Activated T-helper 1 cell treated with anti-CD3 and anti-CD28 coated beads, Interleukin-12 subunit alpha, Interleukin-12 subunit beta, Interleukin-2, Interleukin-4 antibody, amounts not matched to agents 30 ng/mL and 10 ng/mL and 1 ng/mL, durations not matched to agents 14 hours and 24 hours and 36 hours (primary cell): ENCODE results near the gene TAF1B. TPM values are rescaled to one million over a fixed set of nuclear protein-coding genes. Genes with fewer than 3 reads are reported as not detected.

Experiments
- DNase-seq: peaks from one replicate; pipeline ENCODE4 v3.0.0; 2021; ENCODE audit warnings: low spot score
- H3K27ac Mint-ChIP-seq: one replicate; pipeline ENCODE4 v1.8.0; 2021; ENCODE audit warnings: mild to moderate bottlenecking, mixed read lengths
- H3K27me3 Mint-ChIP-seq: one replicate; pipeline ENCODE4 v1.8.0; 2022; ENCODE audit warnings: mild to moderate bottlenecking, moderate library complexity, mixed read lengths; ENCODE audit not compliant: insufficient read depth
- H3K36me3 Mint-ChIP-seq: one replicate; pipeline ENCODE4 v1.8.0; 2021; ENCODE audit warnings: low read depth, mixed read lengths
- H3K4me1 Mint-ChIP-seq: one replicate; pipeline ENCODE4 v1.8.0; 2021; ENCODE audit warnings: low read depth, mixed read lengths
- H3K4me3 Mint-ChIP-seq: one replicate; pipeline ENCODE4 v1.8.0; 2021; ENCODE audit warnings: mild to moderate bottlenecking, moderate library complexity, mixed read lengths
- H3K9me3 Mint-ChIP-seq: one replicate; pipeline ENCODE4 v1.8.0; 2021; ENCODE audit warnings: mixed read lengths
- intact Hi-C: fragments of 100-400 bp; cut with micrococcal nuclease; formaldehyde crosslinking; loops from one replicate; pipeline ENCODE4 v1.15.1; 2024
- total RNA-seq: library from RNA; stranded (reverse); gene quantifications from 2 replicates; pipeline ENCODE4 v1.2.3, GENCODE V29; 2022

The TAF1B gene
- total RNA-seq, 1 donor from 2014 or later: 25.1 TPM

DNA sequence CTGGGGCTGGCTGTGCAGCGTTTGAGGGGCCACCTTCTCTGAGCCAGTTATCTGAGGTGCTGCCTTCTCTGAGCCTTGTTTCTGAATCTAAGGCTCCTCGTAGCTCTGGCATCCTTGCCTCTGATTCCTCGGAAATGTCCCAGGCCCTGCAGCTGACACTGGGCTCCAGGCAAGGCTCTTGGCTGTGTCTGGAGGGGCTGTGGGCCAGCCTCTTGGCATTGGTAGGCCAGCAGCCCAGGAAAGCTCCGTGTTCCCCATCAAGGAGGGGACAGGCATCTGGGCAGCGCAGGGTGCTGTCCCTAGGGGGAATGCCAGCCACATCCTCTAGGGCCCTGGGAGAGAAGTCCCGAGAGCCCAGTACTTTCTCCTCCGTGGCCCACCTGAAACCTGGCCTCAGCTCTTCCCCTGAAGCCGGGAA, 40.7 kb upstream of the TAF1B start:
- H3K27me3 Mint-ChIP-seq: peaks cover 7% of the 10 kb centered on the region
- H3K27ac Mint-ChIP-seq: no peak overlapping the region

GRCh38 chr2:9803023-9803805, 40.1 kb upstream of the TAF1B start:
- Mint-ChIP-seq H3K4me3 (no peak overlapping the region), H3K27ac (no peak overlapping the region), H3K4me1 (peaks cover 31% of the 10 kb centered on the region), H3K27me3 (peaks cover 7% of the 10 kb centered on the region), H3K36me3 (no peaks in the 10 kb centered on the region), H3K9me3 (no peaks in the 10 kb centered on the region)
- DNase-seq: no peak
- intact Hi-C loops: no loop called here

More for the DNA sequence above, 40.7 kb upstream of the TAF1B start:
- Mint-ChIP-seq H3K9me3 (no peaks in the 10 kb centered on the region), H3K4me3 (no peak overlapping the region), H3K36me3 (no peaks in the 10 kb centered on the region), H3K4me1 (peaks cover 37% of the 10 kb centered on the region)
- intact Hi-C loops: no loop called here
- no peak for DNase-seq

DNA sequence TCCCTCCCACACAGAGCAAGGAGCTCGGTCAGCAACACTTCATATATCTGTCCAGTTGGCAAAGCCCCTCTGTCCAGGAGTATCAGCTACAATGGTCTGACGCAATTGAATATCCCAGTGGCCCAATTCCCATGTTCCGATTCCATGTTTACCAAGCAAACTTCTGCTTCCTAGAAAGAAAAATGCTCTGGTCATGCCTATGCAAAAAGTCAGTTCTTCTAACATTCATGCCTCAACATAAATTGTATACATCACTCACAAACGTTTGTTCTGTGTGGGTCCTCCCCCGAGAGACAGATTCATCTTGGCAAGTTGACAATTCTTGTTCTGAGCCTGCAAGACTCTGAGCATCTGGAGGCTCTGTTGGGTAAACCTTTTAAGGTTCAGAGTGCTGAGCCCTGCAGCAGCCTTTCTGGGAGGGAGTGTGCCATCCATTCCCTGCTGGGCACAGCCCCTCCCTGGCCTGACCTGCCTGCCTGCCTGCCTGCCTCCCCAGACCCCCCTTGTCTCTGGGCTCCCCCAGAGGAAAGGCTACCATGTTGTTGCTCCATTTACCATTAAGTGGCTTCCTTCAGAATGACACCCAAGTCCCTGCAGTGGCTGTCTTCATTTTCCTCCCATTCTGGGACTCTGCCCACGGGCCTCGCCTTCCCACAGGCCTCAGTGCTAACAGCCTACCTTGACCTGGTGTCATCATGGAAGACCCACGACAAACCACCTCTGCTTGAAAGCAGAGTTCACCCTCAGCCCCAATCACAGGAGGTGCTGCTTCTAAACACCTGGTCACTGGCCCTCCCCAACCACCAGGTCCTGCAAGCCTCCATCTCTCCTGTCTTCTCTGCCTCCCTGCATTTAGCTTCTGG, 37.6 kb upstream of the TAF1B start:
- no peaks in the 10 kb centered on the region for H3K36me3 Mint-ChIP-seq
- no peaks in the 10 kb centered on the region for H3K9me3 Mint-ChIP-seq
- peaks cover 7% of the 10 kb centered on the region for H3K4me1 Mint-ChIP-seq
- intact Hi-C loops: no loop called here
- no peak overlapping the region for H3K27ac Mint-ChIP-seq
- no peak overlapping the region for H3K4me3 Mint-ChIP-seq
- peaks cover 7% of the 10 kb centered on the region for H3K27me3 Mint-ChIP-seq
- DNase-seq: no peak

DNA sequence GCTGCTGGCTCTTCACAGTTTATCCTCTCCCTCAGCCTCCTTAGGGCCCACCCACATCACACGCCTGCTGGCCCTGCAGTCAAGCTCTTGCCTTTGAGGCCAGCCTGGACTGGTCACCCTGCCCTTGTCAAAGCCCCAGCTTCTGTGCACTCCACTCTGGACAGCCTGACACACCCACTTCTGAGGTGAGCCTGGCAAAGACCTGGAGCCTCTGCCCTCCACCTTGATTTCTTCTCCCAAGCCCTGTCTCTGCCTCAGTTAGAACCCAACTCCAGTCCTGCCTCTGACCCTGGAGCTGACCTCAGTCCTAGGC, 37.0 kb upstream of the TAF1B start:
- Mint-ChIP-seq H3K9me3 (no peaks in the 10 kb centered on the region), H3K27me3 (peaks cover 7% of the 10 kb centered on the region), H3K4me3 (no peak overlapping the region), H3K36me3 (no peaks in the 10 kb centered on the region), H3K4me1 (peaks cover under 1% of the 10 kb centered on the region), H3K27ac (no peak overlapping the region)
- DNase-seq: no peak
- intact Hi-C loops: no loop called here

- H3K36me3 Mint-ChIP-seq: no peaks in the 10 kb centered on the region
- no peaks in the 10 kb centered on the region for H3K9me3 Mint-ChIP-seq
- H3K27me3 Mint-ChIP-seq: peaks cover 7% of the 10 kb centered on the region
- intact Hi-C loops: no loop called here
- no peak overlapping the region for H3K4me3 Mint-ChIP-seq
- no peak for DNase-seq
- no peaks in the 10 kb centered on the region for H3K4me1 Mint-ChIP-seq
- no peak overlapping the region for H3K27ac Mint-ChIP-seq
These were observed 36.6 kb upstream of the TAF1B start for GRCh38 chr2:9806656-9807055.

DNA sequence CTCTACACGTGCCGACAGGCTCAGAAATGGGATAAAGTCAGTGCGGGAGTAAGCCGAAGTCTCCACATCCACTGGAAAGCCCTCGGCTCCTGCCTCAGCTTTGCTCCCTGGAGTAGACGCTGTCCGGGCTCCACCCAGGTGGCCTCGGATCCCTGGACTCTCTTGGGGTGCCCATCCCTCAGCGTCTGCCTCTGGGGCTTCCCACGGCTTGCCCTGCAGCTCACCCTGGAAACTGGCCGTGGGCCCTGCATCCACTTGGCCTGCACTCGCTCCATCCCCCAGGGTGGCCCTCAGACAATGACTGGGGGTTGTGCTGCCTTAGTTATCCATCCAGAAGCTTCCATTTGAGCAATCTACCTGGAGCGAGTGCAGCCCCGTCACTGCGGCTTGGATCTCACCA, 36.2 kb upstream of the TAF1B start:
- H3K27ac Mint-ChIP-seq: no peak overlapping the region
- no peaks in the 10 kb centered on the region for H3K4me1 Mint-ChIP-seq
- H3K36me3 Mint-ChIP-seq: no peaks in the 10 kb centered on the region
- no peak overlapping the region for H3K4me3 Mint-ChIP-seq
- DNase-seq: no peak
- no peaks in the 10 kb centered on the region for H3K9me3 Mint-ChIP-seq
- peaks cover 7% of the 10 kb centered on the region for H3K27me3 Mint-ChIP-seq
- intact Hi-C loops: no loop called here

DNA sequence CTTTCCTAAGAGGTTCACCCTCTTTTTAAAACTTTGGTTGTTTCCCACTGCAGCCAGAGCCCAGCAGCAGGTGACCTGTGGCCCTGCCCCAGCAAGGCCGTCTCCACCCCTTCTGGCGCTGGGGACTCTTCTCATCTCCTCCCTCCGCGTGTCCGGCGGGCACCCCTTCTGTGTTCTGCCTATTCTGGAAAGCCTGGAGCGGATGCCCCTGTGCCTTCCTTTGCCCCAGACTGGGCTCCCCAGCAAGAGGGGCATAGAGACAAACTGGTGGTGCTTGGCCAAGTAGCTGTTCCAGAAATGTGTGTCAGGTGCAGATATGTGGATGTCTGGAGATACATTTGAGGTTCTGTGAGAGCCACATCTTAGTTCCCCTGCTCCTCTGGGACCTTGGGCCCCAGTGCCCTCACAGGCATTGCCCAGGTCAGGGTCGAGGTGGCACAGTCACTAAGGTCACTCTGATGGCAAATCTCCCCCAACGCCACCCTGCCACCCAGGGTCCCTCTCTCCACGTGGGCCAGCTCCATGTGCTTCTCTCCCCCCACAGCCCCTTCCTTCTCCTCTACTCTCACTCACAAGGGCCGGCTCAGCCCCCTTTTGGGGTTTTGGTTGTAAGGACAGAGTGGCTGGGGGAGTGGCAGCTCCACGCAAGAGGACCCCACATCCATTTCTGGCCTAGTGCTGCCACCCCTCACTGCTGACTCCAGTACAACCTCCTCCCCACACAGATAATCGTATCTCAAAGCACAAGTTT, 35.5 kb upstream of the TAF1B start:
- Mint-ChIP-seq H3K27ac (no peak overlapping the region), H3K27me3 (peaks cover 7% of the 10 kb centered on the region), H3K36me3 (no peaks in the 10 kb centered on the region), H3K4me3 (no peak overlapping the region), H3K4me1 (no peaks in the 10 kb centered on the region), H3K9me3 (no peaks in the 10 kb centered on the region)
- intact Hi-C loops: no loop called here
- DNase-seq: no peak

- Mint-ChIP-seq H3K9me3 (no peaks in the 10 kb centered on the region), H3K4me3 (no peak overlapping the region), H3K4me1 (peaks cover under 1% of the 10 kb centered on the region), H3K27me3 (peaks cover 8% of the 10 kb centered on the region), H3K36me3 (no peaks in the 10 kb centered on the region), H3K27ac (no peak overlapping the region)
- intact Hi-C loops: no loop called here
- DNase-seq: no peak
These were observed 34.8 kb upstream of the TAF1B start for GRCh38 chr2:9808334-9809063.

GRCh38 chr2:9809064-9809356, 34.3 kb upstream of the TAF1B start:
- no peak overlapping the region for H3K4me3 Mint-ChIP-seq
- intact Hi-C loops: no loop called here
- H3K4me1 Mint-ChIP-seq: peaks cover 5% of the 10 kb centered on the region
- no peak overlapping the region for H3K27ac Mint-ChIP-seq
- H3K27me3 Mint-ChIP-seq: peaks cover 10% of the 10 kb centered on the region
- no peaks in the 10 kb centered on the region for H3K9me3 Mint-ChIP-seq
- no peaks in the 10 kb centered on the region for H3K36me3 Mint-ChIP-seq
- no peak for DNase-seq

- no peaks in the 10 kb centered on the region for H3K9me3 Mint-ChIP-seq
- no peaks in the 10 kb centered on the region for H3K36me3 Mint-ChIP-seq
- no peak overlapping the region for H3K4me3 Mint-ChIP-seq
- H3K27ac Mint-ChIP-seq: no peak overlapping the region
- H3K27me3 Mint-ChIP-seq: peaks cover 5% of the 10 kb centered on the region
- H3K4me1 Mint-ChIP-seq: peaks cover 7% of the 10 kb centered on the region
- no peak for DNase-seq
- intact Hi-C loops: loop anchor here (10.0 kb wide), 1 partner anchor 145 kb away; the partner anchor contains the start of gene GRHL1
These were observed 33.7 kb upstream of the TAF1B start for GRCh38 chr2:9809448-9810088.

DNA sequence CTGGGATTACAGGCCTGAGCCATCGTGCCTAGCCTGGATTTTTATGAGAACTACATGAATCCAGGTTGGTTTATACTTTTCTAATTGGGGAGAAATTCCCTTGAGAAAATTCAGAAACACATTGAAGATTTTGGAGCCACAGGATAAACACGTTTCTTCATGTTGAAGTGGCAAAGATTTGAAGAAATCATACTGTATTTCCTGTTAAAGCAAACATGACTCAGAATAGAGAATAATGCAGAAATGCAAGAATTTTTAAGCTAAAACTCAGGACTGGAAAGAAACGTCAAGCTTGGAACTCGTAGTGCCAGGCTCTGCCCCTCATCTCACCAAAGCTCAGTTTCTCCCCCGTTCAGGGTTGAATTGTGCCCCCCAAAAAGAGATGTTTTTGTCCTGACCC, 32.1 kb upstream of the TAF1B start:
- intact Hi-C loops: loop anchor here (10.0 kb wide), 1 partner anchor 144 kb away; the partner anchor contains the start of gene GRHL1
- H3K4me1 Mint-ChIP-seq: peaks cover 11% of the 10 kb centered on the region
- no peak overlapping the region for H3K4me3 Mint-ChIP-seq
- no peaks in the 10 kb centered on the region for H3K36me3 Mint-ChIP-seq
- no peak for DNase-seq
- peaks cover 3% of the 10 kb centered on the region for H3K27me3 Mint-ChIP-seq
- H3K27ac Mint-ChIP-seq: no peak overlapping the region
- H3K9me3 Mint-ChIP-seq: no peaks in the 10 kb centered on the region
